Measurements from ENCODE around the gene SMIM43. TPM values are rescaled to one million over a fixed set of nuclear protein-coding genes. Genes with fewer than 3 reads are reported as not detected.
"Not testable (repeated sequence)": the region's sequence is repeated elsewhere in the genome, so short reads cannot be mapped to it uniquely, and the experiment has no call there.

The SMIM43 gene
- total and polyA plus RNA-seq, 4 donors, result not detected

DNA sequence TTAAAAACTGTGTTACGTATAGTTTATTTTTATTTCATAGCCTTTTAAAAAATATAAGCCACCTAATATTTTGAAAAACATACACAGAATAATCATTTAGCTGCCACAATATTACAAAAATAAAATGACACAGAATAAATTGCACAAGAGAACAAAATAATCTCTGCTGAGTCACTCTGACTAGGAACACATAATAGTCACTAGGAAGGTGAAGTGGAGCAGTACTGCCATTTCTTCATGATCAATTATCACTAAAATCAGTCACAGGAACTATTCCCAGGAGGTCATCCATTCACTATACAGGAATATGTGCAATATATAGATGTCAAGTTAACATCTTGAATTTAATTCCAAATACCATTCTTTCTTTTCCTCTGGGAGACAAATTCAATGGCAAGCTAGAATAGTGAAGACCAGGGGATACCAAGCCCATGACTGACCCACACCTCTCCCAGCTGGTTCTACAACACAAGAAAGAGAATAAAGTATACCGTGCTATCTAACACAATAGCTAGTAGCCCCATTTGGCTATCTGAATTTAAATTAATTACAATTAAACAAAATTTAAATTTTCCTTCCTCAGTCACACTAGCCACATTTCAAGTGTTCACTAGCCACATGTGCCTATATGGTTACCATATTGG is 5.9 kb downstream of the SMIM43 start:
- Histone ChIP-seq H3K4me1 (ENCODE audit: control insufficient read depth in 4 of 4, insufficient read depth in 4 of 4, low read length in 3 of 4) (no peaks in the 10 kb centered on the region), H3K27ac (ENCODE audit: low read depth in 1 of 2, low read length in 2 of 2) (no peak overlapping the region), H3K9me3 (ENCODE audit: control insufficient read depth in 4 of 4, low read length in 3 of 4) (no peaks in the 10 kb centered on the region), H3K27me3 (ENCODE audit: control insufficient read depth in 4 of 4, insufficient read depth in 4 of 4, low read length in 3 of 4) (peaks cover 0 to 10% (median 2%) of the 10 kb centered on the region in 4 donors), H3K9ac (ENCODE audit: low read depth in 1 of 2, low read length in 2 of 2) (no peak overlapping the region), H3K36me3 (ENCODE audit: control insufficient read depth in 4 of 4, insufficient read depth in 3 of 4, low read depth in 1 of 4, low read length in 3 of 4) (no peaks in the 10 kb centered on the region), H3K4me3 (ENCODE audit: low read depth in 1 of 3, low read length in 3 of 3) (no peak overlapping the region)
- WGBS, result 86% methylated on average over 2 of the region's 2 CpGs
- TF ChIP-seq FOXA1 (IDR thresholded peaks at IDR 0.05) (no peak), EGR1 (IDR thresholded peaks at IDR 0.05; ENCODE audit: low read depth in 2 of 2) (no peak), NR2F2 (IDR thresholded peaks at IDR 0.05) (no peak), RXRA (IDR thresholded peaks at IDR 0.05) (no peak)
- TF ChIP-seq, protein P1, sequence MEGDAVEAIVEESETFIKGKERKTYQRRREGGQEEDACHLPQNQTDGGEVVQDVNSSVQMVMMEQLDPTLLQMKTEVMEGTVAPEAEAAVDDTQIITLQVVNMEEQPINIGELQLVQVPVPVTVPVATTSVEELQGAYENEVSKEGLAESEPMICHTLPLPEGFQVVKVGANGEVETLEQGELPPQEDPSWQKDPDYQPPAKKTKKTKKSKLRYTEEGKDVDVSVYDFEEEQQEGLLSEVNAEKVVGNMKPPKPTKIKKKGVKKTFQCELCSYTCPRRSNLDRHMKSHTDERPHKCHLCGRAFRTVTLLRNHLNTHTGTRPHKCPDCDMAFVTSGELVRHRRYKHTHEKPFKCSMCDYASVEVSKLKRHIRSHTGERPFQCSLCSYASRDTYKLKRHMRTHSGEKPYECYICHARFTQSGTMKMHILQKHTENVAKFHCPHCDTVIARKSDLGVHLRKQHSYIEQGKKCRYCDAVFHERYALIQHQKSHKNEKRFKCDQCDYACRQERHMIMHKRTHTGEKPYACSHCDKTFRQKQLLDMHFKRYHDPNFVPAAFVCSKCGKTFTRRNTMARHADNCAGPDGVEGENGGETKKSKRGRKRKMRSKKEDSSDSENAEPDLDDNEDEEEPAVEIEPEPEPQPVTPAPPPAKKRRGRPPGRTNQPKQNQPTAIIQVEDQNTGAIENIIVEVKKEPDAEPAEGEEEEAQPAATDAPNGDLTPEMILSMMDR (IDR thresholded peaks at IDR 0.05; ENCODE audit: low read depth, low read length, missing input control), result no peak
- no peak for DNase-seq (ENCODE audit: low spot score)

DNA sequence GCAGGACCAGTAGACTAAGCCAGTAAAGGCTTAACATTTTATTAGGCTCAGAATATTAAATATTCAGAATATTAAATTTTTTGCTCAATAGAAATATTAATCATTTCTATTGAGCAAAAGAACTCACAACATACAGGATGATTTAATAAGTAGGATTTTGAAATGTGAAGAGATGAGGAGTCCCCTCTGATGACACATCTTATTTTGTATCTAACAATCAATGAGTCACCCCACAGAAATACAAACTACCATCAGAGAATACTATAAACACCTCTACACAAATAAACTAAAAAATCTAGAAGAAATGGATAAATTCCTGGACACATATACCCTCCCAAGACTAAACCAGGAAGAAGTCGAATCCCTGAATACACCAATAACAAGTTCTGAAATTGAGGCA is 12.8 kb downstream of the SMIM43 start:
- not testable (repeated sequence) for H3K36me3 ChIP-seq (ENCODE audit: control insufficient read depth in 4 of 4, insufficient read depth in 3 of 4, low read depth in 1 of 4, low read length in 3 of 4); H3K4me3 ChIP-seq (ENCODE audit: low read depth in 1 of 3, low read length in 3 of 3); H3K4me1 ChIP-seq (ENCODE audit: control insufficient read depth in 4 of 4, insufficient read depth in 4 of 4, low read length in 3 of 4); H3K9me3 ChIP-seq (ENCODE audit: control insufficient read depth in 4 of 4, low read length in 3 of 4); H3K9ac ChIP-seq (ENCODE audit: low read depth in 1 of 2, low read length in 2 of 2); H3K27ac ChIP-seq (ENCODE audit: low read depth in 1 of 2, low read length in 2 of 2); DNase-seq (ENCODE audit: low spot score); H3K27me3 ChIP-seq (ENCODE audit: control insufficient read depth in 4 of 4, insufficient read depth in 4 of 4, low read length in 3 of 4)
- 73% methylated on average over 1 of the region's 1 CpG for WGBS

DNA sequence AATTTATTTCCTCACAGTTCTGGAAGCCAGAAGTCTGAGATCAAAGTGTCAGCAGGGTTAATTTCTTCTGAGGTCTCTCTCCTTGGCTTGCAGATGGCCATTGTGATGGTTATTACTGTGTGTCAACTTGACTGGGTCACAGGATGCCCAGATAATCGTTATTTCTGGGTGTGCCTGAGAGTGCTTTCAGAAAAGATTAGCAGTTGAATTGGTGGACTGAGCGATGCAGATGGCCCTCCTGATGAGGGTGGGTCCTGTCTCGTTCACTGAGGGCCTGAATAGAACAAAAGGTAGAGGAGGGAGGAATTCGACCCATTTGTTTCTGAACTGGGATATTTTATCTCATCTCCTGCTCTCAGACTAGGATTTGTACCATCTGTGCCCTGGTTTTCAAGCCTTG is 15.7 kb downstream of the SMIM43 start:
- TF ChIP-seq, protein P2, sequence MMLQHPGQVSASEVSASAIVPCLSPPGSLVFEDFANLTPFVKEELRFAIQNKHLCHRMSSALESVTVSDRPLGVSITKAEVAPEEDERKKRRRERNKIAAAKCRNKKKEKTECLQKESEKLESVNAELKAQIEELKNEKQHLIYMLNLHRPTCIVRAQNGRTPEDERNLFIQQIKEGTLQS (IDR thresholded peaks at IDR 0.05), result no peak
- TF ChIP-seq, protein P3, sequence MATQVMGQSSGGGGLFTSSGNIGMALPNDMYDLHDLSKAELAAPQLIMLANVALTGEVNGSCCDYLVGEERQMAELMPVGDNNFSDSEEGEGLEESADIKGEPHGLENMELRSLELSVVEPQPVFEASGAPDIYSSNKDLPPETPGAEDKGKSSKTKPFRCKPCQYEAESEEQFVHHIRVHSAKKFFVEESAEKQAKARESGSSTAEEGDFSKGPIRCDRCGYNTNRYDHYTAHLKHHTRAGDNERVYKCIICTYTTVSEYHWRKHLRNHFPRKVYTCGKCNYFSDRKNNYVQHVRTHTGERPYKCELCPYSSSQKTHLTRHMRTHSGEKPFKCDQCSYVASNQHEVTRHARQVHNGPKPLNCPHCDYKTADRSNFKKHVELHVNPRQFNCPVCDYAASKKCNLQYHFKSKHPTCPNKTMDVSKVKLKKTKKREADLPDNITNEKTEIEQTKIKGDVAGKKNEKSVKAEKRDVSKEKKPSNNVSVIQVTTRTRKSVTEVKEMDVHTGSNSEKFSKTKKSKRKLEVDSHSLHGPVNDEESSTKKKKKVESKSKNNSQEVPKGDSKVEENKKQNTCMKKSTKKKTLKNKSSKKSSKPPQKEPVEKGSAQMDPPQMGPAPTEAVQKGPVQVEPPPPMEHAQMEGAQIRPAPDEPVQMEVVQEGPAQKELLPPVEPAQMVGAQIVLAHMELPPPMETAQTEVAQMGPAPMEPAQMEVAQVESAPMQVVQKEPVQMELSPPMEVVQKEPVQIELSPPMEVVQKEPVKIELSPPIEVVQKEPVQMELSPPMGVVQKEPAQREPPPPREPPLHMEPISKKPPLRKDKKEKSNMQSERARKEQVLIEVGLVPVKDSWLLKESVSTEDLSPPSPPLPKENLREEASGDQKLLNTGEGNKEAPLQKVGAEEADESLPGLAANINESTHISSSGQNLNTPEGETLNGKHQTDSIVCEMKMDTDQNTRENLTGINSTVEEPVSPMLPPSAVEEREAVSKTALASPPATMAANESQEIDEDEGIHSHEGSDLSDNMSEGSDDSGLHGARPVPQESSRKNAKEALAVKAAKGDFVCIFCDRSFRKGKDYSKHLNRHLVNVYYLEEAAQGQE (IDR thresholded peaks at IDR 0.05), result no peak
- TF ChIP-seq EGR1 (IDR thresholded peaks at IDR 0.05; ENCODE audit: low read depth in 2 of 2) (no peak), FOXA1 (IDR thresholded peaks at IDR 0.05) (no peak), TAF1 (conservative IDR thresholded peaks at IDR 0.05) (no peak), RAD21 (IDR thresholded peaks at IDR 0.05) (no peak), YY1 (IDR thresholded peaks at IDR 0.05) (no peak), HNF4A (conservative IDR thresholded peaks at IDR 0.05) (no peak), NR2F2 (IDR thresholded peaks at IDR 0.05) (no peak), FOXA2 (IDR thresholded peaks at IDR 0.05) (no peak), SP1 (IDR thresholded peaks at IDR 0.05) (no peak), HNF4G (IDR thresholded peaks at IDR 0.05) (no peak)
- TF ChIP-seq, protein P4, sequence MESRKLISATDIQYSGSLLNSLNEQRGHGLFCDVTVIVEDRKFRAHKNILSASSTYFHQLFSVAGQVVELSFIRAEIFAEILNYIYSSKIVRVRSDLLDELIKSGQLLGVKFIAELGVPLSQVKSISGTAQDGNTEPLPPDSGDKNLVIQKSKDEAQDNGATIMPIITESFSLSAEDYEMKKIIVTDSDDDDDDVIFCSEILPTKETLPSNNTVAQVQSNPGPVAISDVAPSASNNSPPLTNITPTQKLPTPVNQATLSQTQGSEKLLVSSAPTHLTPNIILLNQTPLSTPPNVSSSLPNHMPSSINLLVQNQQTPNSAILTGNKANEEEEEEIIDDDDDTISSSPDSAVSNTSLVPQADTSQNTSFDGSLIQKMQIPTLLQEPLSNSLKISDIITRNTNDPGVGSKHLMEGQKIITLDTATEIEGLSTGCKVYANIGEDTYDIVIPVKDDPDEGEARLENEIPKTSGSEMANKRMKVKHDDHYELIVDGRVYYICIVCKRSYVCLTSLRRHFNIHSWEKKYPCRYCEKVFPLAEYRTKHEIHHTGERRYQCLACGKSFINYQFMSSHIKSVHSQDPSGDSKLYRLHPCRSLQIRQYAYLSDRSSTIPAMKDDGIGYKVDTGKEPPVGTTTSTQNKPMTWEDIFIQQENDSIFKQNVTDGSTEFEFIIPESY (IDR thresholded peaks at IDR 0.05), result no peak
- TF ChIP-seq, protein P5, sequence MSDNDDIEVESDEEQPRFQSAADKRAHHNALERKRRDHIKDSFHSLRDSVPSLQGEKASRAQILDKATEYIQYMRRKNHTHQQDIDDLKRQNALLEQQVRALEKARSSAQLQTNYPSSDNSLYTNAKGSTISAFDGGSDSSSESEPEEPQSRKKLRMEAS (IDR thresholded peaks at IDR 0.05), result no peak
- WGBS, result 21% methylated on average over 4 of the region's 4 CpGs
- Histone ChIP-seq H3K27me3 (ENCODE audit: control insufficient read depth in 4 of 4, insufficient read depth in 4 of 4, low read length in 3 of 4) (no peaks in the 10 kb centered on the region), H3K4me3 (ENCODE audit: low read depth in 1 of 3, low read length in 3 of 3) (no peak overlapping the region), H3K27ac (ENCODE audit: low read depth in 1 of 2, low read length in 2 of 2) (no peak overlapping the region), H3K36me3 (ENCODE audit: control insufficient read depth in 4 of 4, insufficient read depth in 3 of 4, low read depth in 1 of 4, low read length in 3 of 4) (no peaks in the 10 kb centered on the region), H3K9me3 (ENCODE audit: control insufficient read depth in 4 of 4, low read length in 3 of 4) (no peaks in the 10 kb centered on the region), H3K9ac (ENCODE audit: low read depth in 1 of 2, low read length in 2 of 2) (no peak overlapping the region), H3K4me1 (ENCODE audit: control insufficient read depth in 4 of 4, insufficient read depth in 4 of 4, low read length in 3 of 4) (no peaks in the 10 kb centered on the region)
- no peak for DNase-seq (ENCODE audit: low spot score)

All from liver (tissue), 9 donors.